ENCODE measurements around the gene PRDM16. TPM values are rescaled to one million over a fixed set of nuclear protein-coding genes. Genes with fewer than 3 reads are reported as not detected.

The PRDM16 gene
- polyA plus RNA-seq, 3 donors: not detected

DNA sequence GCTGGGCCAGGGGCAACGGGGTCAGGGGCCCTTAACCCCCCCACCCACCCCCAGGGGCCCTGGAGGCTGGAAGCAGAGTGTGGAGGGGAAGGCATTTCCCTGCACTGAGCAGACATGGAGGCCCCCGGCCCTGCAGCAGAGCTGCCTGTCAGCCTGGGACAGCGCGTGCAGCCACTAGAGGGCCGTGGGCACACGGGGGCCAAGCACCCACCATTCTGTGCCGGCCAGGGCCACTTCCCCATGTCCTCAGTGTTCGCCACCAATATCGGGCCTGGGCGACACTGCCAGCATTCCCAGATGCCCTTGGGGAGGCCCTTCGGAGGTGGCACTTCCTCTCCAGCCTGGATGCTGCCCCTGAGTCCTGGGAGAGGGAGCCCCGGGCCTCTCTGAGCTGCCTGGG, 362.3 kb downstream of the PRDM16 start:
- 73% methylated on average over 9 of the region's 12 CpGs for WGBS (ENCODE audit: insufficient coverage)
- Histone ChIP-seq H3K27ac (ENCODE audit: low read depth in 1 of 2, low read length in 2 of 2) (no peak overlapping the region), H3K4me3 (replicated peaks in 1 of 3; ENCODE audit: low read depth in 2 of 3, low read length in 3 of 3) (no peak overlapping the region), H3K4me2 (replicated peaks; ENCODE audit: extremely low read depth, low read length, poor library complexity, severe bottlenecking) (no peak overlapping the region), H3K27me3 (ENCODE audit: control insufficient read depth in 2 of 2, insufficient read depth in 2 of 2, low read length in 2 of 2) (no peaks in the 10 kb centered on the region), H3K36me3 (replicated peaks in 1 of 2; ENCODE audit: control insufficient read depth in 1 of 2, insufficient read depth in 2 of 2, low read length in 2 of 2) (no peaks in the 10 kb centered on the region), H4K20me1 (ENCODE audit: insufficient read depth, low read length) (no peaks in the 10 kb centered on the region), H3K9ac (ENCODE audit: insufficient read depth, low read length, poor library complexity, severe bottlenecking) (no peak overlapping the region), H3K79me2 (ENCODE audit: insufficient read depth, low read length) (no peaks in the 10 kb centered on the region), H3K9me3 (replicated peaks in 1 of 2; ENCODE audit: control insufficient read depth in 1 of 2, insufficient read depth in 1 of 2, low read length in 2 of 2) (no peaks in the 10 kb centered on the region), H2AFZ (ENCODE audit: insufficient read depth, low read depth, low read length, poor library complexity, severe bottlenecking) (no peak overlapping the region), H3K4me1 (ENCODE audit: control insufficient read depth in 1 of 2, insufficient read depth in 2 of 2, low read length in 2 of 2) (no peaks in the 10 kb centered on the region)
- DNase-seq: no peak
- peaks cover 0 to 4% (median 0%) of the 10 kb centered on the region in 7 donors for H3K9me3 Mint-ChIP-seq
- no peak overlapping the region for H3K27ac Mint-ChIP-seq
- TF ChIP-seq, protein P1, sequence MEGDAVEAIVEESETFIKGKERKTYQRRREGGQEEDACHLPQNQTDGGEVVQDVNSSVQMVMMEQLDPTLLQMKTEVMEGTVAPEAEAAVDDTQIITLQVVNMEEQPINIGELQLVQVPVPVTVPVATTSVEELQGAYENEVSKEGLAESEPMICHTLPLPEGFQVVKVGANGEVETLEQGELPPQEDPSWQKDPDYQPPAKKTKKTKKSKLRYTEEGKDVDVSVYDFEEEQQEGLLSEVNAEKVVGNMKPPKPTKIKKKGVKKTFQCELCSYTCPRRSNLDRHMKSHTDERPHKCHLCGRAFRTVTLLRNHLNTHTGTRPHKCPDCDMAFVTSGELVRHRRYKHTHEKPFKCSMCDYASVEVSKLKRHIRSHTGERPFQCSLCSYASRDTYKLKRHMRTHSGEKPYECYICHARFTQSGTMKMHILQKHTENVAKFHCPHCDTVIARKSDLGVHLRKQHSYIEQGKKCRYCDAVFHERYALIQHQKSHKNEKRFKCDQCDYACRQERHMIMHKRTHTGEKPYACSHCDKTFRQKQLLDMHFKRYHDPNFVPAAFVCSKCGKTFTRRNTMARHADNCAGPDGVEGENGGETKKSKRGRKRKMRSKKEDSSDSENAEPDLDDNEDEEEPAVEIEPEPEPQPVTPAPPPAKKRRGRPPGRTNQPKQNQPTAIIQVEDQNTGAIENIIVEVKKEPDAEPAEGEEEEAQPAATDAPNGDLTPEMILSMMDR (IDR thresholded peaks at IDR 0.05): no peak
- H3K4me3 Mint-ChIP-seq: no peak overlapping the region
- H3K4me1 Mint-ChIP-seq: no peaks in the 10 kb centered on the region
- intact Hi-C loops (cut with micrococcal nuclease): no loop called here
- no peaks in the 10 kb centered on the region for H3K36me3 Mint-ChIP-seq
- peaks cover 0 to 4% (median 1%) of the 10 kb centered on the region in 3 donors for H3K27me3 Mint-ChIP-seq (ENCODE audit: low read depth in 3 of 3)

DNA sequence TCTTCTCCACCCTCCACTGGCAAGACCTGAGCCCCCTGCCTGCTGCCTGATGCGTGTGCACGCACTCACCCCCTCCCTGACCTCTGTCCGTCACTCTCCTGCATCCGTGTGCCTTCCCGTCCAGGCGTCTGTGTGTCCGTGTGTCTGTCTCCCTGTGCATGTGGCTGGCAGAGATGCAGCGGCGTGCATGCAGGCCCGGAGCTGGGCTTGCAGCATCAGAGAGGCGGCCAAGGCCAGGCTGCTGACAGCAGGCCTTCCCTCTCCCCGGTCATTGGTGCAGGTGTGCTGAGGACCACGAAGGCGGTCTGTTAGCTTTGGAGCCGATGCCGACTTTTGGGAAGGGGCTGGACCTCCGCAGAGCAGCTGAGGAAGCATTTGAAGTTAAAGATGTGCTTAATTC, 362.7 kb downstream of the PRDM16 start:
- Histone ChIP-seq H3K4me1 (ENCODE audit: control insufficient read depth in 1 of 2, insufficient read depth in 2 of 2, low read length in 2 of 2) (no peaks in the 10 kb centered on the region), H3K9me3 (replicated peaks in 1 of 2; ENCODE audit: control insufficient read depth in 1 of 2, insufficient read depth in 1 of 2, low read length in 2 of 2) (no peaks in the 10 kb centered on the region), H2AFZ (ENCODE audit: insufficient read depth, low read depth, low read length, poor library complexity, severe bottlenecking) (no peak overlapping the region), H3K79me2 (ENCODE audit: insufficient read depth, low read length) (no peaks in the 10 kb centered on the region), H4K20me1 (ENCODE audit: insufficient read depth, low read length) (no peaks in the 10 kb centered on the region), H3K4me2 (replicated peaks; ENCODE audit: extremely low read depth, low read length, poor library complexity, severe bottlenecking) (no peak overlapping the region), H3K36me3 (replicated peaks in 1 of 2; ENCODE audit: control insufficient read depth in 1 of 2, insufficient read depth in 2 of 2, low read length in 2 of 2) (no peaks in the 10 kb centered on the region), H3K9ac (ENCODE audit: insufficient read depth, low read length, poor library complexity, severe bottlenecking) (no peak overlapping the region), H3K27me3 (ENCODE audit: control insufficient read depth in 2 of 2, insufficient read depth in 2 of 2, low read length in 2 of 2) (no peaks in the 10 kb centered on the region), H3K27ac (ENCODE audit: low read depth in 1 of 2, low read length in 2 of 2) (no peak overlapping the region), H3K4me3 (replicated peaks in 1 of 3; ENCODE audit: low read depth in 2 of 3, low read length in 3 of 3) (no peak overlapping the region)
- 96% methylated on average over 11 of the region's 17 CpGs for WGBS (ENCODE audit: insufficient coverage)
- intact Hi-C loops (cut with micrococcal nuclease): no loop called here
- H3K4me3 Mint-ChIP-seq: no peak overlapping the region
- H3K36me3 Mint-ChIP-seq: no peaks in the 10 kb centered on the region
- DNase-seq: no peak
- no peaks in the 10 kb centered on the region for H3K4me1 Mint-ChIP-seq
- H3K27ac Mint-ChIP-seq: no peak overlapping the region
- H3K9me3 Mint-ChIP-seq: peaks cover 0 to 2% (median 0%) of the 10 kb centered on the region in 7 donors
- TF ChIP-seq, protein P1 (IDR thresholded peaks at IDR 0.05): no peak
- peaks cover 0 to 4% (median 1%) of the 10 kb centered on the region in 3 donors for H3K27me3 Mint-ChIP-seq (ENCODE audit: low read depth in 3 of 3)

Measured in CD14-positive monocyte (primary cell).